HG03135 (cell line): ENCODE results near the gene BMPR1A.
"Not testable (repeated sequence)": the region's sequence is repeated elsewhere in the genome, so short reads cannot be mapped to it uniquely, and the experiment has no call there.

ENCODE experiments used
- ATAC-seq: cut with Tn5 transposase; IDR thresholded peaks from one replicate; pipeline ENCODE4 v1.9.1; 2021; ENCODE audit warnings: mild to moderate bottlenecking, moderate library complexity; ENCODE audit not compliant: unreplicated experiment

Gene BMPR1A

GRCh38 chr10:86934162-86934711, 177.8 kb downstream of the BMPR1A start:
- ATAC-seq, result not testable (repeated sequence)

- no peak for ATAC-seq
Observed at GRCh38 chr10:86936661-86937501, 180.5 kb downstream of the BMPR1A start.

GRCh38 chr10:86937502-86938154, 181.2 kb downstream of the BMPR1A start:
- ATAC-seq, result no peak

GRCh38 chr10:86938260-86938659, 181.8 kb downstream of the BMPR1A start:
- no peak for ATAC-seq

GRCh38 chr10:86940076-86940475, 183.7 kb downstream of the BMPR1A start:
- ATAC-seq, result not testable (repeated sequence)

GRCh38 chr10:86940677-86941076, 184.3 kb downstream of the BMPR1A start:
- no peak for ATAC-seq

- no peak for ATAC-seq
Observed at GRCh38 chr10:86941426-86941825, 185.0 kb downstream of the BMPR1A start.

GRCh38 chr10:86941991-86942421, 185.6 kb downstream of the BMPR1A start:
- ATAC-seq, result no peak

GRCh38 chr10:86942441-86943315, 186.3 kb downstream of the BMPR1A start:
- no peak for ATAC-seq

- no peak for ATAC-seq
Observed at GRCh38 chr10:86943316-86944030, 187.1 kb downstream of the BMPR1A start.

GRCh38 chr10:86944031-86944419, 187.6 kb downstream of the BMPR1A start:
- ATAC-seq, result no peak

- ATAC-seq, result no peak
Observed at GRCh38 chr10:86944471-86944870, 188.1 kb downstream of the BMPR1A start.

- ATAC-seq, result no peak
Observed at GRCh38 chr10:86944907-86945306, 188.5 kb downstream of the BMPR1A start.

GRCh38 chr10:86945361-86946212, 189.2 kb downstream of the BMPR1A start:
- no peak for ATAC-seq

GRCh38 chr10:86946213-86947155, 190.1 kb downstream of the BMPR1A start:
- ATAC-seq, result no peak

GRCh38 chr10:86947806-86948205, 191.4 kb downstream of the BMPR1A start:
- not testable (repeated sequence) for ATAC-seq

- no peak for ATAC-seq
Observed at GRCh38 chr10:86950349-86950748, 193.9 kb downstream of the BMPR1A start.

GRCh38 chr10:86951184-86951761, 194.9 kb downstream of the BMPR1A start:
- ATAC-seq, result no peak
